HEK293 (cell line): ENCODE results near the gene VEGFB.

Experiments used
- CTCF ChIA-PET: fragments of 350-600 bp; formaldehyde crosslinking; extraction: SDS; loops from one replicate; lab custom pipeline; 2021; ENCODE audit warnings: antibody characterized with exemption; lab: Yijun Ruan, JAX
- POLR2A ChIA-PET: fragments of 300-600 bp; formaldehyde crosslinking; extraction: SDS; loops from one replicate; lab custom pipeline; 2020; ENCODE audit warnings: antibody characterized with exemption, inconsistent platforms; lab: Yijun Ruan, JAX
- H3K27ac ChIP-seq: fragments of 200-500 bp; sonication (Bioruptor generic); 2 replicates; pipeline ENCODE4 v1.5.1; 2014; ENCODE audit warnings: low read depth, low read length, control low read depth, inconsistent platforms; ENCODE audit errors: extremely low read depth
- H3K36me3 ChIP-seq, 2 experiments: fragments of 200-500 bp in 1 of 2; sonication (Bioruptor generic) in 1 of 2; 1 replicate in 1 of 2; 2 replicates in 1 of 2; pipeline ENCODE4 v1.5.1; 2014 to 2017; ENCODE audit warnings: inconsistent platforms in 2 of 2, low read length in 2 of 2; ENCODE audit not compliant: control insufficient read depth in 2 of 2, insufficient read depth in 1 of 2
- H3K4me1 ChIP-seq: fragments of 200-500 bp; sonication (Bioruptor generic); 2 replicates; pipeline ENCODE4 v1.5.1; 2014; ENCODE audit warnings: mild to moderate bottlenecking, low read length, inconsistent platforms; ENCODE audit not compliant: control insufficient read depth, insufficient read depth
- H3K4me3 ChIP-seq: 2 replicates; pipeline ENCODE4 v1.5.1; 2011; ENCODE audit warnings: low read depth, mild to moderate bottlenecking, control low read depth, low read length, moderate library complexity
- H3K9me3 ChIP-seq: fragments of 200-500 bp; sonication (Bioruptor generic); 2 replicates; pipeline ENCODE4 v1.5.1; 2014; ENCODE audit warnings: low read depth, low read length, inconsistent platforms; ENCODE audit not compliant: control insufficient read depth, insufficient read depth
- CTCF ChIP-seq: fragments of 450-650 bp; formaldehyde crosslinking; IDR thresholded peaks from 2 replicates; pipeline ENCODE4 v1.5.1; 2016; ENCODE audit warnings: missing biosample characterization, missing genetic modification characterization
- GLIS1 ChIP-seq: fragments of 450-650 bp; formaldehyde crosslinking; IDR thresholded peaks from 2 replicates; pipeline ENCODE4 v1.5.1; 2016; ENCODE audit warnings: missing biosample characterization, missing genetic modification characterization
- HIC1 ChIP-seq: fragments of 450-650 bp; formaldehyde crosslinking; IDR thresholded peaks from 2 replicates; pipeline ENCODE4 v1.5.1; 2016; ENCODE audit warnings: missing biosample characterization, missing genetic modification characterization
- HOXC10 ChIP-seq: sonication (generic); formaldehyde crosslinking; IDR thresholded peaks from 2 replicates; pipeline ENCODE4 v1.8.1; 2023; ENCODE audit warnings: mild to moderate bottlenecking, missing genetic modification reagents
- PRDM4 ChIP-seq: fragments of 450-650 bp; formaldehyde crosslinking; IDR thresholded peaks from 2 replicates; pipeline ENCODE4 v1.5.1; 2017; ENCODE audit warnings: missing biosample characterization, missing genetic modification characterization
- SCRT2 ChIP-seq: fragments of 450-650 bp; formaldehyde crosslinking; IDR thresholded peaks from 2 replicates; pipeline ENCODE4 v1.5.1; 2016; ENCODE audit warnings: missing biosample characterization, missing genetic modification characterization
- ZBTB48 ChIP-seq: fragments of 450-650 bp; formaldehyde crosslinking; IDR thresholded peaks from 2 replicates; pipeline ENCODE4 v1.5.1; 2016; ENCODE audit warnings: missing biosample characterization, missing genetic modification characterization
- ZBTB49 ChIP-seq: fragments of 450-650 bp; formaldehyde crosslinking; IDR thresholded peaks from 2 replicates; pipeline ENCODE4 v1.5.1; 2016; ENCODE audit warnings: missing biosample characterization, missing genetic modification characterization, low read depth
- ZFP41 ChIP-seq: fragments of 450-650 bp; formaldehyde crosslinking; IDR thresholded peaks from 2 replicates; pipeline ENCODE4 v1.5.1; 2016; ENCODE audit warnings: missing biosample characterization, missing genetic modification characterization, borderline replicate concordance
- ZNF202 ChIP-seq: fragments of 450-650 bp; formaldehyde crosslinking; IDR thresholded peaks from 2 replicates; pipeline ENCODE4 v1.5.1; 2016; ENCODE audit warnings: missing biosample characterization, missing genetic modification characterization, borderline replicate concordance
- ZNF302 ChIP-seq: fragments of 450-650 bp; formaldehyde crosslinking; IDR thresholded peaks from 2 replicates; pipeline ENCODE4 v1.5.1; 2016; ENCODE audit warnings: missing biosample characterization, missing genetic modification characterization, low read depth
- ZNF324 ChIP-seq: fragments of 450-650 bp; formaldehyde crosslinking; IDR thresholded peaks from 2 replicates; pipeline ENCODE4 v1.5.1; 2016; ENCODE audit warnings: missing biosample characterization, missing genetic modification characterization
- ZNF335 ChIP-seq: fragments of 450-650 bp; formaldehyde crosslinking; conservative IDR thresholded peaks from 2 replicates; pipeline ENCODE4 v1.5.1; 2016; ENCODE audit warnings: missing biosample characterization, missing genetic modification characterization
- ZNF416 ChIP-seq: fragments of 450-650 bp; formaldehyde crosslinking; IDR thresholded peaks from 2 replicates; pipeline ENCODE4 v1.5.1; 2016; ENCODE audit warnings: missing biosample characterization, missing genetic modification characterization
- ZNF426 ChIP-seq: fragments of 450-650 bp; formaldehyde crosslinking; IDR thresholded peaks from 2 replicates; pipeline ENCODE4 v1.5.1; 2017; ENCODE audit warnings: missing biosample characterization, missing genetic modification characterization, mild to moderate bottlenecking, inconsistent platforms, moderate library complexity
- ZNF514 ChIP-seq: fragments of 450-650 bp; formaldehyde crosslinking; IDR thresholded peaks from 2 replicates; pipeline ENCODE4 v1.5.1; 2016; ENCODE audit warnings: missing biosample characterization, missing genetic modification characterization
- ZNF560 ChIP-seq: fragments of 450-650 bp; formaldehyde crosslinking; IDR thresholded peaks from 2 replicates; pipeline ENCODE4 v1.5.1; 2017; ENCODE audit warnings: missing biosample characterization, missing genetic modification characterization, borderline replicate concordance
- ZNF561 ChIP-seq: fragments of 450-650 bp; IDR thresholded peaks from 2 replicates; pipeline ENCODE4 v1.5.1; 2018; ENCODE audit warnings: missing biosample characterization, missing genetic modification characterization, borderline replicate concordance
- ZNF626 ChIP-seq: fragments of 450-650 bp; sonication (Bioruptor Pico); formaldehyde crosslinking; IDR thresholded peaks from 2 replicates; pipeline ENCODE4 v1.5.1; 2018; ENCODE audit warnings: missing biosample characterization, missing genetic modification characterization, inconsistent platforms
- ZNF677 ChIP-seq: fragments of 450-650 bp; IDR thresholded peaks from 2 replicates; pipeline ENCODE4 v1.5.0; 2018; ENCODE audit warnings: missing biosample characterization, mild to moderate bottlenecking, missing genetic modification characterization, moderate library complexity
- ZNF785 ChIP-seq: fragments of 450-650 bp; formaldehyde crosslinking; IDR thresholded peaks from 2 replicates; pipeline ENCODE4 v1.5.1; 2016; ENCODE audit warnings: missing biosample characterization, missing genetic modification characterization
- ZNF843 ChIP-seq: fragments of 450-650 bp; formaldehyde crosslinking; IDR thresholded peaks from 2 replicates; pipeline ENCODE4 v1.5.1; 2016; ENCODE audit warnings: missing biosample characterization, missing genetic modification characterization

The VEGFB gene

GRCh38 chr11:64266339-64266738 lies 32.0 kb downstream of the VEGFB start:
- no peak for TF ChIP-seq ZNF302 (tag by site-specific recombination)
- TF ChIP-seq ZNF416, result no peak
- TF ChIP-seq ZNF426 (tag by site-specific recombination), result no peak
- TF ChIP-seq ZNF560 (tag by site-specific recombination), result no peak
- no peak for TF ChIP-seq ZNF561 (tag by site-specific recombination)
- TF ChIP-seq ZNF324 (tag by site-specific recombination), result no peak
- TF ChIP-seq ZNF843 (tag by site-specific recombination), result no peak
- no peak for TF ChIP-seq ZBTB48
- no peak for TF ChIP-seq CTCF (tag by site-specific recombination)
- no peak for TF ChIP-seq HIC1 (tag by site-specific recombination)
- no peak for TF ChIP-seq HOXC10 (CRISPR knock-in tag)
- no peak for TF ChIP-seq ZNF514 (tag by site-specific recombination)
- TF ChIP-seq ZFP41 (tag by site-specific recombination), result no peak
- no peak for TF ChIP-seq ZNF335 (tag by site-specific recombination)
- no peak overlapping the region for H3K27ac ChIP-seq
- POLR2A ChIA-PET, result interaction anchor here (6.5 to 7.0 kb wide), 2 partner anchors 15 to 22 kb away, joined by 52 to 96 read pairs; partner anchors contain the start of genes FKBP2, PLCB3 and PPP1R14B
- H3K9me3 ChIP-seq, result no peaks in the 10 kb centered on the region
- H3K4me3 ChIP-seq, result no peak overlapping the region
- peaks cover 2% of the 10 kb centered on the region; the same call in 1 of the 2 replicates for H3K4me1 ChIP-seq
- H3K36me3 ChIP-seq, result peaks cover 0 to 52% of the 10 kb centered on the region in 2 experiments; a peak in 1 of 3 replicates
- CTCF ChIA-PET, result interaction anchor here (6.8 kb wide), 1 partner anchor 36 kb away, joined by 81 read pairs; the partner anchor contains the start of genes CATSPERZ and ESRRA

GRCh38 chr11:64267207-64267945 lies 33.0 kb downstream of the VEGFB start:
- H3K27ac ChIP-seq, result no peak overlapping the region; the same call in 1 of the 2 replicates
- CTCF ChIA-PET, result interaction anchor here (0.6 to 6.8 kb wide), 6 partner anchors 16 to 383 kb away, joined by 3 to 81 read pairs (median 4); partner anchors contain the start of genes CATSPERZ, ESRRA and PLCB3
- no peak overlapping the region for H3K4me3 ChIP-seq
- H3K4me1 ChIP-seq, result peaks cover 2% of the 10 kb centered on the region; the same call in 1 of the 2 replicates
- H3K9me3 ChIP-seq, result no peaks in the 10 kb centered on the region
- H3K36me3 ChIP-seq, result peaks cover 0 to 44% of the 10 kb centered on the region in 2 experiments; a peak in 1 of 3 replicates
- POLR2A ChIA-PET, result interaction anchor here (0.6 to 7.0 kb wide), 7 partner anchors 9 to 53 kb away, joined by 3 to 96 read pairs (median 5); partner anchors contain the start of genes BAD, FKBP2, GPR137 and PLCB3
- TF ChIP-seq ZNF626 (tag by site-specific recombination) (no peak), ZBTB49 (tag by site-specific recombination) (no peak), ZNF202 (tag by site-specific recombination) (no peak), SCRT2 (tag by site-specific recombination) (peak; percentile 50), PRDM4 (tag by site-specific recombination) (no peak), ZNF785 (no peak), ZNF677 (tag by site-specific recombination) (no peak), GLIS1 (no peak)
- TF ChIP-seq, all 188 proteins: peak for 1
